Prostate gland (tissue), 2 donors: ENCODE data around the gene DTX1. TPM values are rescaled to one million over a fixed set of nuclear protein-coding genes. Genes with fewer than 3 reads are reported as not detected.

Source experiments
- DNase-seq: peaks from one replicate; pipeline ENCODE4 v3.0.0-alpha.2; 2019; ENCODE audit warnings: low spot score
- H3K27ac ChIP-seq, 2 donors: fragments of 200-600 bp; sonication (generic); 2 replicates each; pipeline ENCODE4 v1.5.1; 2017 to 2019
- H3K27me3 ChIP-seq: fragments of 200-600 bp; sonication (generic); replicated peaks from 2 replicates; pipeline ENCODE4 v1.5.1; 2019; ENCODE audit not compliant: insufficient read depth
- H3K36me3 ChIP-seq, 2 donors: fragments of 200-600 bp; sonication (generic); 1 replicate in 1 of 2; 2 replicates in 1 of 2; pipeline versions ENCODE4 v1.5.1 to v1.8.1; 2017 to 2019
- H3K4me1 ChIP-seq: fragments of 200-600 bp; sonication (generic); replicated peaks from 2 replicates; pipeline ENCODE4 v1.5.1; 2019
- H3K4me3 ChIP-seq, 2 donors: fragments of 200-600 bp; sonication (generic); 2 replicates each; pipeline ENCODE4 v1.5.1; 2017 to 2019
- H3K9me3 ChIP-seq: fragments of 200-600 bp; sonication (generic); 2 replicates; pipeline ENCODE4 v1.5.1; 2017
- CTCF ChIP-seq, 4 experiments: fragments of 200-600 bp in 2 of 4; fragments of 450-650 bp in 2 of 4; sonication (generic) in 2 of 4; IDR thresholded peaks; 1 replicate in 3 of 4; 2 replicates in 1 of 4; pipeline ENCODE4 v1.5.1; 2016 to 2019; ENCODE audit warnings: antibody characterized with exemption in 4 of 4, mild to moderate bottlenecking in 2 of 4, moderate library complexity in 2 of 4
- POLR2A ChIP-seq: fragments of 450-650 bp; IDR thresholded peaks from one replicate; pipeline ENCODE4 v1.6.1; 2016; ENCODE audit warnings: antibody characterized with exemption, mild to moderate bottlenecking
- POLR2AphosphoS5 ChIP-seq: sonication (generic); formaldehyde crosslinking; IDR thresholded peaks from one replicate; pipeline ENCODE4 v1.6.1; 2017; ENCODE audit warnings: antibody characterized with exemption
- WGBS: methylation state at CpG from one replicate; pipeline ENCODE4 v1.1.5; 2018; 5-methylcytosine and 5-hydroxymethylcytosine counted together
- intact Hi-C: fragments of 100-400 bp; cut with DNase I; formaldehyde crosslinking; loops from one replicate; pipeline ENCODE4 v1.14.2; 2022
- total RNA-seq, 2 donors: library from RNA; depleted of rRNA; stranded (reverse); fragments of >200 nt; gene quantifications; one replicate each; pipeline ENCODE4 v1.1.0, GENCODE V29; 2016

DTX1 gene
- total RNA-seq, 2 donors from 2014 or later = 2.6 to 21.2 TPM

DNA sequence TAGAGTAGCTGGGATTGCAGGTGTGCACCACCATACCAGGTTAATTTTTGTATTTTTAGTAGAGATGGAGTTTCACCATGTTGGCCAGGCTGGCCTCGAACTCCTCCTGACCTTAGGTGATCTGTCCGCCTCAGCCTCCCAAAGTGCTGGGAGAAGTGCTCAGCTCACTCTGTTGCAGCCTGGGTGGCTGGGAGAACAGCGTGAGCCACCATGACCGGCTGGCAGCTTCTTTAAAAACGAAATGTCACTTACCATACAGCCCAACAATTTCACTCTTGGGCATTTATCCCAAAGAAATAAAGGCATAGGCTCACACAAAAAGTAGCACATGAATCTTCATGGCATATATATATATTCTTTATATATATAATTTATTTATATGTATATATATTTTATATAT is 88.3 kb downstream of the DTX1 start:
- intact Hi-C loops = no loop called here

DNA sequence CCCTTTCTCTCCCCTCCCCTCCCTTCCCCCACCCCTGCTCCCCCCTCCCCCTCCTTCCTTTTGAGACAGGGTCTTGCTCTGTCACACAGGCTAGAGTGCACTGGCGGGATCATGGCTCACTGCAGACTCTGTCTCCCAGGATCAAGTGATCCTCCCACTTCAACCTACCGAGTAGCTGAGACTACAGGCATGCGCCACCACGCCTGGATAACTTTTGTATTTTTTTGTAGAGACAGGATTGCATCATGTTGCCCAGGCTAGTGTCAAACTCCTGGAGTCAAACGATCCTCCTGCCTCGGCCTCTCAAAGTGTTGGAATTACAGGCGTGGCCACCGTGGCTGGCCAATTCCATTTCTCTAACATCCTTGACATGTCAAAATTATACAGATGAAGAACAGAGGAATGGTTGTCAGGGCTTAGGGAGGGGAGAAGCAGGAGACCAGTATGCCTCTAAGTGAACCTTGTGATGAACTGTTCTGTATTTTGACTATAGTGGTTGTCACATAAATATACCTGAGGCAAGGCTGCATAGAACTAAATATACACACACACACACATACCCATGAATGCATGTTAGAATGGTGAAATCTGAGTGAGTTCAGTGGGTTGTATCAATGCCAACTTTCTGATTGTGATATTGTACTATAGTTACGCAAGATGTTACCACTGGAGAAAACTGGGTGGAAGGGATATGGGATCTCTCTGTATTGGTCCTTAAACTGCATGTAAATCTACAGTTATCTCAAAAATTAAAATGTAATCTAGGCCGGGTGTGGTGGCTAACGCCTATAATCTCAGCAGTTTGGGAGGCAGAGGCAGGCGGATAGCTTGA is 89.4 kb downstream of the DTX1 start:
- intact Hi-C loops = no loop called here
- Histone ChIP-seq H3K4me1 (no peaks in the 10 kb centered on the region), H3K36me3 (no peaks in the 10 kb centered on the region), H3K27me3 (peaks cover 8% of the 10 kb centered on the region), H3K9me3 (no peaks in the 10 kb centered on the region), H3K4me3 (no peak overlapping the region), H3K27ac (no peak overlapping the region)
- TF ChIP-seq POLR2A = no peak
- no peak for TF ChIP-seq CTCF (IDR thresholded peaks at IDR 0.05)
- no peak for TF ChIP-seq POLR2AphosphoS5
- WGBS = 82% methylated on average over 12 of the region's 12 CpGs
- DNase-seq = no peak

More for the DNA sequence above, 88.3 kb downstream of the DTX1 start:
- H3K36me3 ChIP-seq = no peaks in the 10 kb centered on the region
- H3K4me3 ChIP-seq = no peak overlapping the region
- no peaks in the 10 kb centered on the region for H3K9me3 ChIP-seq
- no peak for DNase-seq
- TF ChIP-seq POLR2A (no peak), POLR2AphosphoS5 (no peak), CTCF (IDR thresholded peaks at IDR 0.05) (no peak)
- H3K4me1 ChIP-seq = no peaks in the 10 kb centered on the region
- H3K27ac ChIP-seq = no peak overlapping the region
- H3K27me3 ChIP-seq = peaks cover 2% of the 10 kb centered on the region
- WGBS = 72% methylated on average over 5 of the region's 5 CpGs

GRCh38 chr12:113146999-113147398 is 90.5 kb downstream of the DTX1 start:
- Histone ChIP-seq H3K27me3 (peaks cover 11% of the 10 kb centered on the region), H3K4me3 (no peak overlapping the region), H3K36me3 (no peaks in the 10 kb centered on the region), H3K4me1 (no peaks in the 10 kb centered on the region), H3K9me3 (no peaks in the 10 kb centered on the region), H3K27ac (no peak overlapping the region)
- no peak for DNase-seq
- TF ChIP-seq CTCF (IDR thresholded peaks at IDR 0.05) (no peak), POLR2A (no peak), POLR2AphosphoS5 (no peak)
- WGBS = 80% methylated on average over 2 of the region's 2 CpGs
- intact Hi-C loops = no loop called here

Other genes with a start within 250 kb of the DTX1 start
- gene OAS1, start 149.8 kb upstream of the DTX1 start, total RNA-seq = 10 to 100 TPM in 1 of 2 donors, 1 to 10 TPM in 1; 8.2 to 14.2 TPM
- 10 to 100 TPM in 1 of 2 donors, 1 to 10 TPM in 1; 8.7 to 11.2 TPM for gene OAS3, start 118.3 kb upstream of the DTX1 start, total RNA-seq
- gene OAS2, start 78.2 kb upstream of the DTX1 start, total RNA-seq = 10 to 100 TPM in 1 of 2 donors, 1 to 10 TPM in 1; 9.7 to 12.4 TPM
- 1 to 10 TPM; 1.6 to 9.9 TPM for gene RASAL1, start 79.0 kb downstream of the DTX1 start, total RNA-seq
- under 1 TPM in 1 of 2 donors, not detected in 1; 0.57 TPM for gene CFAP73, start 93.0 kb downstream of the DTX1 start, total RNA-seq
- gene DDX54, start 128.7 kb downstream of the DTX1 start, total RNA-seq = 100 to 1,000 TPM in 1 of 2 donors, 10 to 100 TPM in 1; 66.3 to 119 TPM
- 10 to 100 TPM; 29.0 to 39.7 TPM for gene RITA1, start 129.0 kb downstream of the DTX1 start, total RNA-seq
- 10 to 100 TPM; 52.6 to 65.3 TPM for gene TPCN1, start 164.7 kb downstream of the DTX1 start, total RNA-seq